Stimulated activated CD4-positive, alpha-beta T cell treated with anti-CD3 and anti-CD28 coated beads, Interleukin-12 subunit alpha, Interleukin-12 subunit beta, amount 100 ng/mL, for 4 hours (primary cell): ENCODE data around the gene ATP5MC2.
"Not testable (repeated sequence)": the region's sequence is repeated elsewhere in the genome, so short reads cannot be mapped to it uniquely, and the experiment has no call there.

Experiments
- DNase-seq: peaks from one replicate; pipeline ENCODE4 v3.0.0-alpha.2; 2020

The ATP5MC2 gene

DNA sequence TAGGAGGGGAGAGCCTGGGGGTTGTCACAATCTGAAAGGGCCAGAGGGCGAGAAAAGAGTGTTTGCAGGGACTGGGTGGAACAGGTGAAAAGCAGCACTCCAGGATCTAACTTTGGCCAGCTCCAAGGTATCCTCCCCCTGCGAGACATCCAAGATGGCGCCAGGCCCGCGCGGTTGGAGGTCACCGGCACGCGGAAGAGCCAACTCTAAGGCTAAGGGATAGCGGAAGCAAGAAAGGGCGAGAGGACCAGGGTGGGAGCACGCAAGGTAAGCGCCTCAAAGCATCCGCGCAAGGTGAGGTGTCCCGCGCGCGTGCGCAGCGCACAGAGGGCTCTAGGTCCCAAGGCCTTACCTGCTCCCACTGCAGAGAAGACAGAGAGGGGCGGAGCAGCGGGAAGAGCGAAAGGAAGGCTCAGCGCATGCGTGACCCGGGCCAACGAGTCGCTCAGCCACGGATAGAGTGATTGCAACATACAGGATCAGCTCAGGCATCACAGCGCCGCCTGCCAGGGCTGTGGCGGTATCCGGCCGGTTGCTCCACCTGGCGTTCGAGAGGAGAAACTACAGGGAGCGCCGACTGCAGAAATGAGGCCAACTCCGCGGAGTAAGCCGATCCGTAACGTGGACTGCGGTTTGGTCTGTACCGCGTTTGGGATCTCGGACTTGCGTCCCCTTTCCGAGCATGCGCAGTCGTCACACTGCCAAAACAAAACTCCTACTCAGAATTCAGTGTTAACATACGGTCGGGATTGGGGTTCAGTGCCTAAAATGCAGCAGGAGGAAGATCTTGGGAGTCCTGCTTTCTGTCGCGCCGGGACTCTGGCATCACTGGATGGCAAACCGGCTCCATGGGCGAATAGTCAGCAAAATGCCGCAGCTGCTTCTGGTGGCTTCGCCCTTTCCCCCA, at the start of gene ATP5MC2:
Gene ATP5MC2 (minus strand): TSS at position 383 of the 907 bp plus-strand sequence. CDS start 3,469 bp downstream, outside the sequence.
- peak; percentile 96 for DNase-seq

DNA sequence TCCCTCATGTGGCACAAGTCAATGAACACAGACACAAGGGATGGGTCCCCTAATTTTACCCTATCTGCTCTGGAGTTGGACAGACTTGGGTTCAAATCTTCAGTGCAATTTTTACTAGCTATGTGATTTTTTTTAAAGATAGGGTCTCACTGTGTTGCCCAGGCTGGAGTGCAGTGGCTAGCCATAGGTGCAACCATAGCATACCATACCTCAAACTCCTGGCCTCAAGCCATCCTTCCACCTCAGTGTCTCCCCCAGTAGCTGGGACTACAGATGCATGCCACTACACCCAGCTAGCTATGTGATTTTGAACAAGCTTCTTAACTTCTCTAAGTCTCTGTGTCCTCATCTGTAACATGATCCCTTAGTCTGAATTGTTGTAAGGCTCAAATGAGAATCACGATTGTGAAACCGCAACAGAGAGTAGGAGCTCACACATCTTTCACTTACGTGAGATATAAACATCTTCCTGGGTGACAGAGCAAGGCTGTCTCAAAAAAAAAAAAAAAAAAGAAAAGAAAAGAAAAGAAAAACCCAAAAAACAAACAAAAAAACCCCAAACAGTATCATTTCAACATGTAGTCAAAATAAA, 46.7 kb upstream of the ATP5MC2 start:
- no peak for DNase-seq

DNA sequence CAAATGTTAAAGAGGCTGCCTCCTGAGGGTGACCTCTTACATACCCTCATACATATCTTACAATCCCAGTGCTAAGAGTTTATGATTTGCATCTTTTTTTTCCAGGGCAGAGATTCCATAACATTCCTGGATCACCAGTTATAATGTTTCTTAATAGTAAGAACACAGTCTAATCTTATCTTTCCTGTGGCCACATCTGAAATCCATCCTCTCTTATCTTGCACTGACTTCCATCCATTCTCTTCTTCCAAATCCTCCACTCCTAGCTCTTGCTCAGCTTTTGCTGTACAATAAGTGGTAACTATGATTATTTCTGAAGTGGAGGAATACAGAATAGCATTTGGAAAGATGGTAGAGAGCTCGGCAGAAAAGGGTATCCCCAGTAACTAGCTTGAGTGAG, 45.1 kb upstream of the ATP5MC2 start:
- DNase-seq = no peak

DNA sequence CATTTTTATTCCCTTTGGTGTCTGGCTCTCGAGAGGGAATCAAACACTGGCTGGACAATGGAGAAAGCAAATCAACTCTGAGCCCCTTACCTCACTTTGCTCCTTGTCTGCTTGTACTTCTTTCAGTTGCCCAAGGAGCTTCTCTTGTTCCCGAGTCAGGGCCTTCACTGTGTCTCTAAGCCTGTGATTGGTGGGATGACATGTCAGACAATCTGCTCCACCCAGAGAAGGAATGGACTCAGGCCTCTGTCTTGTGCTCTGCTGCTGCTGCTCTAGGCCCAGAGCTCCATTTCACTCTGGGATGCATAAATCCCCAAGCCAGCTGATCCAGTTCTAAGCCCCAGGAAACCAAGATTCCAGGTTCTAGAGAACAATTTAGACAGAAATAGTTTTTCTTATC, 43.8 kb upstream of the ATP5MC2 start:
- DNase-seq = no peak

DNA sequence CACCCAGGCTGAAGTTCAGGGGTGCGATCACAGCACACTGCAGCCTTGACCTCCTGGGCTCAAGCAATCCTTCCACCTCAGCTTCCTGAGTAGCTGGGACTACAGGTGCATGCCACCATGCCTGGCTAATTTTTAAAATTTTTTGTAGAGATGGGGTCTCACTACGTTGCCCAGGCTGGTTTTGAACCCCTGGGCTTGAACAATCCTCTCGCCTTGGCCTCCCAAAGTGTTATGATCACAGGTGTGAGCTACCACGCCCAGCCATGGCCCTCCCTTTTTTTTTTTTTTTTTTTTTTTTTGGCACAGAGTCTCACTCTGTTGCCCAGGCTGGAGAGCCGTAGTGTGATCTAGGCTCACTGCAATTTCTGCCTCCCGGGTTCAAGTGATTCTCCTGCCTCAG, 42.7 kb upstream of the ATP5MC2 start:
- not testable (repeated sequence) for DNase-seq

DNA sequence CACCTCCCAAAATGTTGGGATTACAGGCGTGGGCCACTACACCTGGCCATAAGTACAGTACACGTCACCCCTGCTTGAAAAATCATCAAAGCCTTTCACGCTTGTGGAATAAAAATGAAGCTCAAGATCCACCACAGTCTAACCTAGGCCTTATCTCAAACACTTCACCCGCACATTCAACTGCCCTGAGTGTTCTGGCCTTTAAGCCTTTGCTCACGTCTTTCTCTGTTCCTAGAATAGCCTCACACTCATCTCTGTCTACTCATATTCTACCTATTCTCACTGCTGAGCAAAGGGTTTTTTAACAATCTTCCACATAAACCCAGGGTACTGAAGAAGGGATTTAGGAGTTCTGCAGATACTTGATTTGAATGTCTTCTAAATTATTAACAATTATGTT, 41.4 kb upstream of the ATP5MC2 start:
- no peak for DNase-seq

DNA sequence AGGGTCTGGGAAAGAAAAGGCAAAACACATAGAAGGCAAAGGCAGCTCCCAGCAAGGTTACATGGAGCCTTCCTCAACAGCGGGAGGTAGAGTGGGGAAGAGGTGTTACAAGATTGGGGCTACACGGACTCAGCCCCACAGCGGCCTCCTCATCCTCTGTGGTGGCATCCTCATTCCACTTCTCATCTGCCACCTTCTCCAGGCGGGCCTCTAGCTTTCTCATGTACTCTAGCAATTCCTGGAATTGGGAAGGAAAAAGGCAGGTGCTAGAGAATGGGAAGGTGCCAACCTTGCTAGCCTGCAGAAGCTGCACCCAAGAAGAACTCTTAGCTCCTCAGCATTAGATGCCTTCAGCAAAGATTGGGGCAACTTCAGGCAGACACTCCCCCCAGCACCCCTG, 38.1 kb upstream of the ATP5MC2 start:
- DNase-seq = no peak

DNA sequence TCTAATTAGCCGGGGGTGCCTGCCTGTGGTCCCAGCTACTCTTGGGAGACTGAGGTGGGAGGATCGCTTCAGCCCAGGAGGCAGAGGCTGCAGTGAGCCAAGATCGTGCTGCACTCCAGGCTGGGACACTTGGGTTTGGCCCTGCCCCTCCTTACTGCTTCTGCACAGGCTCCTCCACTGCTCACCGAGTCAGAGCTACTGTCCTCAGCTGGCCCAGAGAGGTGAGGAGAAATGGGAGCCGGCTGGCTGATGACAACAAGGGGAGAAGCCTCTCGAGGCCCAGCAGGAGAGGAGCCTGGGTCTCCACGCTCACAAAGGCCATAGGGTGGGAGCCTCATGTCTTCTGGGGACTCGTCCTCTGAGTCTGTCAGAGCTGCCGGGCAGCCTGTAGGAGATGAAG, 37.6 kb upstream of the ATP5MC2 start:
- no peak for DNase-seq

DNA sequence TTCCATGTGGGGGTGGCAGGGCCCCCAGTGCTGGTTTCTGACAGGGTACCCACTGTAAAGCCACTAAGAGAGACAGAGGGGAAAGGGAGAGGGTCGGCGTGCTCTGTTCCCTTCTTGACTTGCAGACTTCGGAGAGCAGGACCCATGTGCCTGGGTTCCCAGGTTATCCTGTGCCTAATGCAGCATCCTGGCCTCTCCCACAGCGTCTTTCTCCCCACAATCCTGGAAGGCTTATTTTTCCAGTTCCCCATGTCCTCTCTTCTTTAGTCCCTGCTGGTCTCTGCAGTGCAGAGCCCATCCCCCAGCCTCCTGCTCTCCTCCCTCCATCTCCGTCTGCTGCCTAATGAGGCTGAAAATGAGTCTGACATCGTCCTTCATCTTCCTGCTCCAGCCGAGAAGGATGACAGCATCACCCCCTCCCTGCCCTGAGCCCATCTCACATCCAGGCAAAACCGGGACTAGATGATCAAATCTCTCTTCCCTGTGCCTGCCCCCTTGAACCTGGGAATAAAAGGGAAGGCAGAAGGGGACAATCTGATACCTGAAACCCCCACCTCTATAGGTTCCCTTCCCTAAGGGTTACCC, 36.3 kb upstream of the ATP5MC2 start:
- DNase-seq = no peak

DNA sequence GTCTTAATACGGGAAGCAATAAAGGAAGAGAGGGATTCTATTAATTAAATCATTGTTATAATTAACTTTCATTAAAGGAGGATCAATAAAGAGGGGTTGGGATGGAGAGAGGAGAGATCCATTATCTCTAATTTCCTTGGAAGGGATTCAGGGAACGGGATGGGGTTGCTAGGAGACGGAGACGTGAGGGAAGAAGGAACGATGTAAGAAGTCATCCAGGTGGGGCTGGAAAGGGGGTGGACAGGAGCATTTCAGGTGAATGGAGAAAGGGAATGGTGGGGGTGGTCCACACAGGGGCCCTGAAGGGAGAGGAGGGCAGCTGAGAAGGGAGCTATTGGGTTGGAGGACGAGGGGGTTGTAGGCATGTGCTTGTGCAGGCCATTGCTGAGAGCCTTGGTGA, 34.2 kb upstream of the ATP5MC2 start:
- DNase-seq = no peak

DNA sequence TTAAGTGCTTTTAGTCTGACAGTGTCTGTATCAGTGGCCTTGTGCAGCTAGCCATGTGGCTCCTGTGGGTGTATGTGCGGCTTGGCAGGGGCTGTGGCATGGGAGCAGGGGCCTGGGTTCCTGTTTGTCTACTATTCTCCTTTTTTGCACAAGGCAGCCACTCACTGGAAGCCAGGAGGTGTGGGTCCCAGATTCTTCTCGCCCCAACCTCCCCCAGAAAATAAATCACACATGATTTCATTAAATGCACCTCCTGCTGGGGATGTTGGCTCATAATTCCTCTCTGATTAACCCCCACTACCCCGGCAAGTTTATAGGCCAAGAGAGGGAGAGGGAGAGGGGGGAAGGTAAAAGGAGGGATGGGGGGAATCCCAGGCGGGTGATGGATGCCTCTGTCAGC, 33.8 kb upstream of the ATP5MC2 start:
- DNase-seq = no peak

DNA sequence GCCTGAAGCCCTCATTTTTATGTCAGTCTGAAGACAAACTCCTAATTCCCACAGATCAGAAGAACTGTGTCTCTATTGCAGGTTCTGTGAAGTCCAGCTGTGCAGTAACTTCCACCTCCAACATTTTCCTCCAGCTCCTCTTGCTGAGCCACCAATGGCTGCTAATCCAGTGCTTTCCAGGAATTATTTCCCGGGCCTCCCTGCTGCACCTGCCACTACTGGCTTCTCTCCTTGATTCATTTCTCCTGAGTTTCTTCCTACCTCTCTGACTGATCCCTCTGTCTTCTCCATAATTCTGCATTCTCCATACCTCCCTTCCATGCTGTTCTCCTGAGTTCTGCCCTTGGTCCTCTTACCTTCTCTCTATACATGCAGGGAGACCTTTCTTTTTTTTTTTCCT, 30.2 kb upstream of the ATP5MC2 start:
- DNase-seq = no peak

DNA sequence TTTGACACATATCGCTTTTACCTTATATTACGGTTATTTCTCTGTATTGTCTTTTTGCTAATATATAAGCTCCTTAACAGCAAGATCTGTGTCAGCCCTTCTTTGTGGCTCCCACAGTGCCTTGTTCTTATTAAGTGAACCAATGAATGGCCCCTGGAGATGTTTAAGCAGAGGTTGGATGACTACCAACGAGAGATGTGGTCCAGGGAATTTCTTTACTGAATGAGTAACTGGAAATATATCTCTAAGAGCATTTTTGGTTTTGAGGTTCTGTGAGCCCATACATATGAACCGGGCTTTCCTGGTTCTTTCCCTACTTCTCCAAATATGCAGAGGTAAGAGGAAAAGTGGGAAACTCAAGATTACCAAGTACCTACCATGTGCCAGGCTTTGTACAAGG, 27.9 kb upstream of the ATP5MC2 start:
- no peak for DNase-seq

DNA sequence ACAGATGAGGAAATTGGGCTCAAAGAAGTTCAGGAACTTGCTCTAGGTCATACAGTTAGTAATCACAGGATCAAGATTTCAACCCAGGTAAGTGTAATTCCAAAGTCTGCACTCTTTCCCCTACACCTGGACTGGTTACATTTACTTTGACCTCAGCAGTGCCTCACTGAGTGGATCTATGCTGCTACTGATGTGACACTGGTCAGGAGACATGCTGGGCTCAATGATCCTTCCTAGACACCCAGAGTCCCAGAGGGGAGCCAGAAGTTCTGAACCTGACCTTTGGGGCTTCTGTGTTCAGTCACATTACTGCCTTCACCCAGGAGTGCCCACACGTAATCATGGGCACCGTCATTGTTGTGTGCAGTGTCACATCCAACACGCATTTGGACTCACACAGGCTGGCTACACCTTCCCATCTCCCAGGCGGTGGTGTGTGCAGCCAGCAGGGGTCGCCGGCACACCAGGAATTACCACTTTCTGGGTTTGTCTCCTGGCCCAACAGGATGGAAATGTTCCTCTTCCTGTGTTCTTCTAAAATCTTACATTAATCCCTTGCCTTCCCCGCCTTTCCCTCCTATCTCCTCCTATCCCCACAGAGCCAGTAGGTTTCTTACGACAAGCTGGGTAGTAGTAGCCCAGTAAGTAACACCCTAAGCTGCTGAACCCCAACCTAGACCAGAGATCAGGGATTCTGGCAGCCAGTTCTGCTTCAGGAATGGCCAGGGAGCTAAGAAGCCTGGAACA, 25.8 kb upstream of the ATP5MC2 start:
- DNase-seq = peak; percentile 75

DNA sequence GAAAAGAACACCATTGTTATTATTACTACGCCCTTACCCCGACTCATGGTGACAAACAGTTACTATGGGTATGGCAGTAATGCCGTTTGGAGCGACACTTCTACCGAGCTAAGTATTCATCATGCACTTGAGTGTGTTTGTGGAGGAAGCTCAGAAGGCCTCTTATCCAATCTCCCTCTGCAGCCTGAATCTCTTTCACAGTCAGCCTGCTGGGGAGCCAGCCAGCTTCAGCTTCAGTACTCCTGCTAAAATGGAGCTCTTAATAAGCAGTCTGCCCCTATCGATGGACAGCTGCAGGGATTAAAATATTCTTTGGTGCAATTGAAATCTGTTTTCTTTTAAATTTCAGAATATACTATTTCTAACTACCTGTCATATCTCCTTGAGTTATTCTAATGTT, 24.7 kb upstream of the ATP5MC2 start:
- DNase-seq = no peak

DNA sequence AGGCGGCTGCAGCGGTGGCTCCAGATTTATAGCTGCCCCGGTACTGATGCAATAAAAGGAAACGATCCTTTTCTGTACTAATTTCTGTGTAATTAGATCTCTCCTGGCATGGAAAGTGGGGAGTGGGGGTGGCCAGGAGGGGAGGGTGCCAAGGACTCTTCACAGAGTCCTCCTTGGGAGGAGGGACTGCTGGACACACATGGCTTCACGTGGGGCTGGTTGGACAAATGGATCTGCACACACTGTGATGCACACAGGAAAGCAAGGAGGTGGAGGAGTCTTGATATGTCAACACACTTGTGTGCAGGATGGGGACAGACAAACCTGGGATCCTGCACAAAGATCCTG, 23.8 kb upstream of the ATP5MC2 start:
- DNase-seq = no peak

DNA sequence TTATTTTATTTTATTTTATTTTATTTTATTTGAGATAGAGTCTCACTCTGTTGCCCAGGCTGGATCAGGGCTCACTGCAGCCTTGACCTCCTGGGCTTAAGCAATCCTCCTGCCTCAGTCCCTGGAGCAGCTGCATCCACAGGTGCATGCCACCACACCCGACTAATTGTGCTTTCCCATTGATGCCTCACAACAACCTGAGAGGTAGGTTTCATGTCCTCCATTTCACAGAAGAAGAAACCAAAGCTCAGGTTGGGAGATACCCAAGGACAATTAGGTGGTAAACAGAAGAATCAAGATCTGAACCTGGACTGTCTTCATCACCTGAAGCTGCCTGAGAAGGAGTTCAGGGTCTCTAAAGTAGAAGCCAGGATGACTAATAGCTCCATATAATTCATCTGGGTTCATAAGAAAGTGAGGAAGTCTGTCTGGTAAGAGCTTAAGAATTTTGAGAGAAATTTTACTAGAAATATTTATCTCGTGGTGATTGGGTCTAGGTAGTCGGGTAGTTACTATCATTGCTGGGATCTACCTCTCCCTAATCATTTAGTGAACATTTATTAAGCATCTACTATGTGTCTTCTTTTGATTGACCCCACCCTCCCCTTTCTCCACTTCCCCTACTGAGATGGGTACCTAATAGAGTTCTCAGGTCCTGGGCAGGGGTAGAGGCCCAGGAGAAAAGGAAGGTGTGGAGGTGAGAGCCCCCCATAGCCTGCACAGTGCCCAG, 23.2 kb upstream of the ATP5MC2 start:
- no peak for DNase-seq

DNA sequence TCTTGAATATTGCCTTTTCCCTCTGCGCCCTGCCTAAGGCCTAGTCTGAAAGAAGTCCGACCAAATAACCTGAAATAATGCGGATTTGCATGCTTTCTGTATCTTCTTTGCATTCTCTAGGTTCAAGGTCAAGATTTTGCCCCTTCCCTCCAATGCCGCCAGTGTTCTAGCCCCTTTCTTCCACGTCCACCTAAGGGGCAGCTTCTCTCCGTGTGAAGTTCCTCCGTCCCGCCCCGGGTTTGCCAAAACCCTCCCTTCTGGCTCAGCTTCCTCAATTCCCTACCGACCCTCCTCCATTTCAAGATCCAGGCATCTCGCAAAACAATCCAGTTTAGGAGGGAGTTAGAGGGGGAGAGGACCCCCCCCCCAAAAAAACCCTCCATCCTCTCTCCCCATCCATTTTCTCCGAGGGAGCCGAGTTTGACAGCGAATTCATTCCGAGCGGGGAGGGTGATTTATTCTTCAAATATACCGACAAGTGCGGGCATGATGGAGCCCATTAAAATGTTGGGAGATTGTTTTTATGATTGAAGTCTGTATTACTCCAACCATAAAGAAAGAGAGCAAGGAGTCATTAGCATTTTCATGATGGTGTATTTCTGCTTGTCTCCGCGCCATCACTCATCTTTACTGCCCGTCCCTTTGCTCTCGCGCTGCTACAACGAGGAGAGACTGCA, 20.9 kb upstream of the ATP5MC2 start:
- no peak for DNase-seq

DNA sequence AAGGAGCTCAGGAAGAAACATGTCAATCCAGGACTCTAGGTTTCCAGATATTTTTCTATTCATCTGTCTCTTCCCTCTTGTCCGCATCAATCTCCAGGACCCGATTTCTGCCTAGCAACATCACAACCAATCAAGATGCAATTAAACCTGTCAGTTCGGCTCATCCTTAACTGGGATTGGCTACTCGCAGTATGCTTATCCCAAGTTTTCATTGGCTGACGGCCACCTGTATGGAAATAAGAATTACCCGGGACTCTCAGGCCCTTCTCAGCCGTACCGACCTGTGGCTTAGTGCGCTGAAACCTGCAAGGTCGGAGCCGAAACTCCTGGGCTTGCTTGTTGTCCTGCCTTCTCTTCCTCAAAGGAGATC, 20.4 kb upstream of the ATP5MC2 start:
- no peak for DNase-seq

DNA sequence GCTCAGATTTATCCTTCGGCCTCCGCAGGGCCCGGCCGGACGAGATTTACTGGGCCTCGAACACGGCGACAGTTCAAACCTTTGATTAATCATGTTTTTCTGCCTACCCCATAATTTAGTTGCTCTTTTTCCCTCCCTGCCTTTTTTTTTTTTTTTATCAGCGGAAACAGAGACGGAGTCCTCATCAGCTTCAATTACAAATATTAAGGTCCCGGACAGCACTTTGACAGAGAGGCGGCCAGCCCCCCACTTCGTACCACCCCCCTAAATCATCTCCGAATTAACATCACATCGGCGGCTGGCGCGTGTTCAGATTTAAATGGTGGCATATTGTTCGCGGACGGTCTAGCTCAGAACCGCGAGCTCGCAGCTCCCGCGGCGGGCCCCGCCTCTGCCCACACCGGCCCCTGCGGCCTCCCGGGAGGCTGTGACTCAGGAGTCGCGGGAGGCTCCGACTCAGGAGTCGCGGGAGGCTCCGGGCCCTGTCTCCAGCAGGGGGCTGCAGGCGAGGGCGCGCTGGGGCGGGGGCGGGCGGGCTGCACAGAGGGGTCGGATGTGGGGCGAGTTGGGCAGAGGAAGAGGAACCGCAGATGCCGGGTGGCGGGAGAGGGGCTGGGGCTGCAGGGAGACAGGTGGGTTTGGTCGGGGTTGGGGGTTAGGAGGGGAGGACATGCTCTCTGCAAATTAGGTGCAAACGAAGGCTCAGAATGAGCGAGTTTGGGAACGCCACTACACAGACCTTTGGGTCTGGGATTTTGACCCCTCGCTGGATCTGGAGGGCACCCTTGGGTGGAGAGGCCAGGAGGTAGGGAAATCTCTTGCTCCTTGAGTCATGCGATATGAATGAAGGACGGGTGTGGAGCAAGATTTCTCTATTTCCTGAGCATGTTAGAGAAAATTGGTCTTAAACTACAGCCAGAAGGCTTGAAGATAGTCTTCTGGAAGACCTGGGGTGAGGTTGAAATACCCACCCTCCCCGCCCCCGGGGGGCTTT, 19.6 kb upstream of the ATP5MC2 start:
- DNase-seq = peak; percentile 46

DNA sequence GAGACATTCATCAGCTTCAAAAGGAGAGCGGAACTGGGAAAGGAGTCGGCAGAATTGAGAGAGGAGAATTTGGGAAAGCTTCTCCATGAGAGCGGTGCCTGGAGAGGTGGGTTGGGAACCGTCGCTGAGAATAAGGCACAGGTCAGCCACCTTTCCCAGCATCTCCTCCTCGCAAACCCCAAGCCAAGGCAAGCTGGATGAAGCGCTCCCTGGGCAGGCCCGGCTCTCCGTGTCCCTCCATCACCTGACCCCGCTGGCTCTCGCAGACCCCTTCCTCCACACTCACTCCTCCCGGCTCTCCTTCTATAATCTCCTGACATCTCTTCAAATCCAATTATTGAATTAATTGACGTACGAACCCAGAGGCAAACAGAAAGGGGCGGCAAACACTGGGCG, 18.9 kb upstream of the ATP5MC2 start:
- DNase-seq = no peak
